ENCODE measurements around the gene DUOXA1.
"Not testable (repeated sequence)": the region's sequence is repeated elsewhere in the genome, so short reads cannot be mapped to it uniquely, and the experiment has no call there.

- TF ChIP-seq CTCF (IDR thresholded peaks at IDR 0.05; ENCODE audit: borderline replicate concordance, extremely low read depth, low read length, poor library complexity, severe bottlenecking); EZH2 (IDR thresholded peaks at IDR 0.05; ENCODE audit: borderline replicate concordance, low read depth, low read length, severe bottlenecking): not testable (repeated sequence)
These were observed 54.0 kb downstream of the DUOXA1 start for GRCh38 chr15:45075440-45076320.

Data from DND-41 (cell line).